ENCODE data around the gene NLRP11.

Gene NLRP11

DNA sequence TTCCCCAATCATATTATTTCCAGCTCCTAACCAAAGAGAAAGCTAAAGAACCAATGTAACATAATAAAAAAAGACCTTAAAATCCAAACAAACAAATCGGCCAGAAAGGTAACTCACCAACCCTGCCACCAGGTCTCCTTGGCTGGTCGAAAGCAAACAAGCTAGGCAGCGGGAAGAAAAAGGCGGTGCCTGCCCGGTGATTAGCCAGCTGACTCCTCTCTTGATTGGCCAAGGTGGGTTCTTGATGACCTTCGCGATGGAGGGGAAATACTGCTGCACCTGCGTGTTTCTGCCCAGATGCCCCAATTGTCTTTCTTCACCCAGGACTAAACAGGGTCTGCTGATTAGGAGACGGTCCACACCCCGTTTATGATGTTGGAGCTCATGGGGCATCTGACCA, at the start of gene NLRP11:
NLRP11 (minus strand) TSS at position 154 of the 400 bp plus-strand sequence. CDS start 13,825 bp downstream, outside the sequence.
- DNase-seq (ENCODE audit: low spot score) = no peak

DNA sequence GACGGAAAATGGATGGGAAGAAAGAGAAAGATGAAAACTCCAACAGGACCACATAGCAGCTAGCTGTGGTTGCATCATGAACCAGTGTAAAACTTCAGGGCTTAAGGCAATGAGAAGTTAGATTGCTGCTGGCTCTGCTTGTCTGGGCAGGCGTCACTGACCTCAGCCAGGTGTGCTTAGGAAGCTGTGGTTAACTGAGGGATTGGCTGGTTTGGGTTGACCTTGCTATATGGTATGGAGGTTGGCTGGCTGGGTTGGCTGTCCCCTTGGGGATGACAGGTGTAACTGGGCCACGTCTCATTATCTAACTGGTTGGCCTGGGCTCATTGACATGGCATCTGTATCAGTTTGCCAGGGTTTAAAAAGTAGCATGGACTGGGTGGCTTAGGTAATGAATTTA, 45.4 kb upstream of the NLRP11 start:
- no peak for DNase-seq (ENCODE audit: low spot score)

DNA sequence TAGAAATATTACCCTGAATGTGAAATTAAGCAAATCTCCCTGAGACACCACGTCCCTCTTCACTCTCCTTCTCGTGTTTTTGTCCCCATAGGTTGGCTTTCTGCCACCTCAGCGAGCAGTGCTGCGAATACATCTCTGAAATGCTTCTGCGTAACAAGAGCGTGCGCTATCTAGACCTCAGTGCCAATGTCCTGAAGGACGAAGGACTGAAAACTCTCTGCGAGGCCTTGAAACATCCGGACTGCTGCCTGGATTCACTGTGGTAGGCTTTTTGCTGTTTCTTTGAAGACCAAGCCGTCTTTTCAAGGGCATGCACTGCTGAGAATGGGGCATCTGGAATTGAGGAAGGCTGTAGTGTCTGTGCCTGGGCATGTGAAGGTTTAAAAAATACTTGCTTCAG, 38.9 kb upstream of the NLRP11 start:
- DNase-seq (ENCODE audit: low spot score) = no peak

DNA sequence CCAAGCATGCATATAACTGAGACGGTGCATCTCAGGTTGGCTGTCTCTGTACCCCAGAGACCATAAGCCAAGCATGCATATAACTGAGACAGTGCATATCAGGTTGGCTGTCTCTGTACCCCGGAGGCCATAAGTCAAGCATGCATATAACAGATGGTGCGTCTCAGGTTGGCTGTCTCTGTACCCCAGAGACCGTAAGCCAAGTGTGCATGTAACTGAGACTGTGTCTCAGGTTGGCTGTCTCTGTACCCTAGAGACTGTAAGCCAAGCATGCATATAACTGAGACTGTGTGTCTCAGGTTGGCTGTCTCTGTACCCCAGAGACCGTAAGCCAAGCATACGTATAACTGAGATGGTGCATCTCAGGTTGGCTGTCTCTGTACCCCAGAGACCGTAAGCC, 35.3 kb upstream of the NLRP11 start:
- no peak for DNase-seq (ENCODE audit: low spot score)

DNA sequence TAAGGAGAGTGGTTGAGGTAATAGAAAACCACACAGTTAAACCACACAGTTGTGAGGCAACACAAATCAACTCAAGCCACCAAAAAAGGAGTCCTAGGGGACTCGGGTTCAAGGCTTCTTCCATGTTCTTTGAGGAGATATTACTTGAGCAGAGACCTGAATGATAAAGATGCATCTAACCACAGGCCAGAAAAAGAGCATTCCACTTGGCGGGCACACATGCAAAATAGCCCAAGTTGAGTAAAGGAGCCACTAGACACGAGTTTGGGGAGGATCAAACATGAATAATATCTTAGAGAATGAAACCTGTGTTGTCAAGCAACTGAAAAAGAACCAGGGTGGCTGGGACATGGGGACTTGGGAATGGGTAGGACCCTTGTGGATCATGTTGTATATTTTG, 34.7 kb upstream of the NLRP11 start:
- DNase-seq (ENCODE audit: low spot score) = no peak

DNA sequence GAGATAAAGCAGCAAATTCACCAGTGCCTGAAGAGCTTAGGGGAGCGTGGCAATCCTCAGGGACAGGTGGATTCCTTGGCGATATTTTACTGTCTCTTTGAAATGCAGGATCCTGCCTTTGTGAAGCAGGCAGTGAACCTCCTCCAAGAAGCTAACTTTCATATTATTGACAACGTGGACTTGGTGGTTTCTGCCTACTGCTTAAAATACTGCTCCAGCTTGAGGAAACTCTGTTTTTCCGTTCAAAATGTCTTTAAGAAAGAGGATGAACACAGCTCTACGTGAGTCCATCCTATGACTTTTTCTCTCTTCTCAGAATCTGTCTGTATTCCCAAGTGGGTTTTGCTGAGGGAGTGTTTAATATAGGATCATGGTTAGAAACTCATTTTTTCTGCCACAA, 27.2 kb upstream of the NLRP11 start:
- DNase-seq (ENCODE audit: low spot score) = no peak

DNA sequence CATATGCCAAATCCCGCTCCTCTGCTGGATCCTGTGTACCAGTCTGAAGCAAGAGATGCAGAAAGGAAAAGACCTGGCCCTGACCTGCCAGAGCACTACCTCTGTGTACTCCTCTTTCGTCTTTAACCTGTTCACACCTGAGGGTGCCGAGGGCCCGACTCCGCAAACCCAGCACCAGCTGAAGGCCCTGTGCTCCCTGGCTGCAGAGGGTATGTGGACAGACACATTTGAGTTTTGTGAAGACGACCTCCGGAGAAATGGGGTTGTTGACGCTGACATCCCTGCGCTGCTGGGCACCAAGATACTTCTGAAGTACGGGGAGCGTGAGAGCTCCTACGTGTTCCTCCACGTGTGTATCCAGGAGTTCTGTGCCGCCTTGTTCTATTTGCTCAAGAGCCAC, 26.6 kb upstream of the NLRP11 start:
- DNase-seq (ENCODE audit: low spot score) = no peak

DNA sequence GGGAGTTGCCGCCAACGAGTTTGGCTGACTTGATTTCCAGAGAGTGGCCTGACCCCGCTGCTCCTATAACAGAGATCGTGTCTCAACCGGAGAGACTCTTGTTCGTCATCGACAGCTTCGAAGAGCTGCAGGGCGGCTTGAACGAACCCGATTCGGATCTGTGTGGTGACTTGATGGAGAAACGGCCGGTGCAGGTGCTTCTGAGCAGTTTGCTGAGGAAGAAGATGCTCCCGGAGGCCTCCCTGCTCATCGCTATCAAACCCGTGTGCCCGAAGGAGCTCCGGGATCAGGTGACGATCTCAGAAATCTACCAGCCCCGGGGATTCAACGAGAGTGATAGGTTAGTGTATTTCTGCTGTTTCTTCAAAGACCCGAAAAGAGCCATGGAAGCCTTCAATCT, 26.2 kb upstream of the NLRP11 start:
- DNase-seq (ENCODE audit: low spot score) = no peak

DNA sequence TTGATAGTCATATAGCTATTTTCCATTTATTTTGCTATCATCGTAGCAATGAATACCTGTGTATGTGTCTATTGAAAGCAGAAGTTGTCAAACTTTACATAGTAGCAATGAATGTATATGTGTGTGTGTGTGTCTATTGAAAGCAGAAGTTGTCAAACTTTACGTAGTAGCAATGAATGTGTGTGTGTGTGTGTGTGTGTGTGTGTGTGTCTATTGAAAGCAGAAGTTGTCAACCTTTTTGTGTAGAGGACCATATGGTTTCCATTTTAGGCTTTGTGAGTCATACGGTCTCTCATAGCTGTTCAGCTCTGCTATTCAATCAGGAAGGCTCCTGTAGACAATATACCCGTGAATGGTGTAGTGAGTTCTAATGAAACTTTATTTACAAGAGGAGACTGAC, 25.4 kb upstream of the NLRP11 start:
- peak; percentile 35 for DNase-seq (ENCODE audit: low spot score)

DNA sequence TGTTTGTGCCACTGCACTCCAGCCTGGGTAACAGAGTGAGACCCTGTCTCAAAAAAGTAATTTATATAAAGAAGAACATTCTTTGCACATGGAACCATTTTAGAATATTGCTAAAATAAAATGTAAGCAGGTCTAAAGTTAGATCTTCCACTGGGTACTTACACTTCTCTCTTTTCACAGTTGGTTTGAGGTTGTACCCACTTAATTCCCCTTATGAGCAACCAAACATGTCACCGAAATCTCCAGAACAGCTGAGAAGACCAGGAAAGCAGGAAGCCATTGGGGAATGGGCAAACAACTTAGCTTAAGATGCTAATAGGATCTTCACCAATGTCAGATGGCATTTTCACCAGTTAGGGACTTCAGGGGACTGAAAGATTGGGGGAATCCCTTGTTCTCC, 23.4 kb upstream of the NLRP11 start:
- peak; percentile 25 for DNase-seq (ENCODE audit: low spot score)

DNA sequence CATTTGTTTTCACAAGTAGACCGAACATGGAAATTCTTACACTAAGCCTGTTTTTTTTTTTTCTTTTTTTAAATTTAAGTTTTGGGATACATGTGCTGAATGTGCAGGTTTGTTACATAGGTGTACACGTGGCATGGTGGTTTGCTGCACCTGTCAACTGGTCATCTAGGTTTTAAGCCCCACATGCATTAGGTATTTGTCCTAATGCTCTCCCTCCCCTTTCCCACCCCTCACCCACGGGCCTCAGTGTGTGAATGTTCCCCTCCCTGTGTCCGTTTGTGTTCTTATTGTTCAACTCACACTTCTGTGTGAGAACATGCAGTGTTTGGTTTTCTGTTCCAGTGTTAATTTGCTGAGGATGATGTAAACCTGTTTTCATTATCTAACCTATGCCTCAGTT, 7.1 kb upstream of the NLRP11 start:
- DNase-seq (ENCODE audit: low spot score) = no peak

DNA sequence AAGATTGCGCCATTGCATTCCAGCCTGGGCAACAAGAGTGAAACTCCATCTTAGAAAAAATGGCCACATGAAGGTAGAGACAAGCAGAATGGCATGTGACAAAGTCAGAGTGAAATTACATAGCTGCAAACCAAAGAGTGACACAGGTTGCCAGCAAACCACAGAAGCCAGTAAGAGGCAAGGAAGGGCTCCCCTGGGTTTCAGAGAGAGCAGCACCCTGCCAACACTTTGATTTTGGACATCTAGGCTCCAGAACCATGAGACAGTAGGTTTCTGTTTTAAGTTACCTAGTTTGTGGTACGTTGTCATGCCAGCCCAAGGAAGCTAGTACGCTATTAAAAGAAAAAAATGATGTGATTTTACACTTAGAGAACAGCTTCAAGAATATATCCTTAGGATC, 6.5 kb upstream of the NLRP11 start:
- DNase-seq (ENCODE audit: low spot score) = no peak

DNA sequence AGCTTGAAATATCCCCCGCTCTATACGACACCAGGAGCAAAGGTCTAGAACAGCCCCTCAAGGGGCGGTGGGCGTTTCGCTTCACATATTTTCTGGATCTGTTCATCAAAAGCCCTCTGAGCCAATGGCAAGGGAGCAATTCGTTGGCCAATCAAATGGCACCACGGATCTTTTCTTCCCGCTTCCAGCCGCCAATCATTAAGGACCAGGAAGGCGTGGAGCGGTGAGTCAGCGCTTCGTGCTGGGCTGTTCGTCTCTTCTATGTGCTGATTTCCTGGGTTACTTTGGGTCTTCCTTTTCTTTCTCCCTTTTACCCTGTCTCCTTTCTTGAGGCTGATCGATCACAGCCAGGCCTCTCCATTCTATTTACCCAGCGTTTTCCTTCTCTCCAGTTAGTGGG, 4.5 kb upstream of the NLRP11 start, which contains the start of gene NLRP4:
NLRP4 (plus strand) TSS at position 201 of the 400 bp plus-strand sequence. CDS start 15,541 bp downstream, outside the sequence.
- no peak for DNase-seq (ENCODE audit: low spot score)

DNA sequence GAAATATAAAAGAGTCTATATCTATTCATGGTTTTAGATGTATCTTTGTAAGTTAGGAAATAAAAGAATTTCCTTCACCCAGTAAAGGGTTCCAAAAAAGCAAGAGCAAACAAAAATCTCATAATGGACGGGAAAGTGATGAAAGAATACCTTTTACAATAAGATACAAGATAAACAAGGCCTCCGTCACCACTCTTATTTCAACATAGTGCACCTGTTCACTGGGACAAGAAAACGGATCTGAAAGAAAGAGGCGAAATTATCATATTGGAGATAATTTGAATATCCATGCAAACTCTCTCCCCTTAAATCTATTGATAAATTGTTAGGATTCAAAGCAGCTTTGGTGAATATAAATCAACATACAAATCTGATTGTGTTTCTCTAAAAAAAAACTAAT, 877 bp upstream of the NLRP11 start:
- no peak for DNase-seq (ENCODE audit: low spot score)

DNA sequence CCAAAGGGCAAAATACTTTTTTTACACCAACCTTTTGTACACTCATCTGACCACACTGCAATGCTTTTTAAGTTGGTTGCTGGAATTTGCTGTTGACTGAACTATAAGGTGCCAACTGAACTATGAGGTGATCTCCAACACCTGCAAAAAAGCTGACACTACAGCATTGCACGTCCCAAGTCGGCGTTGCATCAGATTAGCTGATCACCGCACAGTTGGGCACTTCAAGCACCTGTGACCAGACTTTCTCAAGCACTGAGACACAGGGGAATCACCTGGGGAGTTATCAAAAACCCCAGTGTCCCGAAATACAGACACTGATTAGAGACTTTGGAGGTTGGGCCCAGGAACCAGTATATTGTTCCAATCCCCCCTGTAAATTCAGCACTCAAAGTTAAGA, 1.1 kb downstream of the NLRP11 start:
- DNase-seq (ENCODE audit: low spot score) = no peak

DNA sequence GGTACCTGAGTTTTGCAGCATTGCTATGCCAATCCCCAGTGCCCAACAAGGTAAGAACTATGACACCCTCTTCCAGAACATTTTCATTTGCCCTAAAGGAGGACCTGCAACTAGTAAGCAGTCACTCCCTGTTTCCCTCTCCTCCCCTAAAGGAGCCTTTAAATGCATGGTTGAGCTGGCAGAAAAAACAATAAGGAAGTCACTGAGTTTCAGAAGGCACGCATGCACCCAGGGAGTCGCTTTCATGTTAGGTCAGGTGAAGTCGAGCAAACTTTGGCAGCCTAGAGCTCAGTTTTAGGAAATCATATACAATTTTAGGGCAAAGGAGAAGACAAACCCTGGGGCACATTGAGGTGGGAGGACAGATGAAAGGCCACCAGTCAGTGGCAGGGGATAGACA, 11.8 kb downstream of the NLRP11 start:
- DNase-seq (ENCODE audit: low spot score) = peak; percentile 1

DNA sequence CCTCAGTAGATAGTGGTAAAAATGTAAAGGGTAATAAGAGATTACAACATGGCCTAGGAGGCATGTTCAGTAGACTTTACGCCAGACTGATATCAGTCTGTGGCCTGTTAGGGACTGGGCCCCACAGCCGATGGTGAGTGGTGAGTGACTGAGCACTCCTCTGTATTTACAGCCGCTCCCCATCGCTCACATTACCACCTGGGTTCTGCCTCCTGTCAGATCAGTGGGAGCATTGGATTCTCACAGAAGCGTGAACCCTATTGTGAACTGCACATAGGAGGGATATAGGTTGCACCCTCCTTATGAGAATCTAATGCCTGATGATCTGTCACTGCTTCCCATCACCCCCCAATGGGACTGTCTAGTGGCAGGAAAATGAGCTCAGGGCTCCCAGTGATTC, 17.9 kb downstream of the NLRP11 start:
- DNase-seq (ENCODE audit: low spot score) = no peak

DNA sequence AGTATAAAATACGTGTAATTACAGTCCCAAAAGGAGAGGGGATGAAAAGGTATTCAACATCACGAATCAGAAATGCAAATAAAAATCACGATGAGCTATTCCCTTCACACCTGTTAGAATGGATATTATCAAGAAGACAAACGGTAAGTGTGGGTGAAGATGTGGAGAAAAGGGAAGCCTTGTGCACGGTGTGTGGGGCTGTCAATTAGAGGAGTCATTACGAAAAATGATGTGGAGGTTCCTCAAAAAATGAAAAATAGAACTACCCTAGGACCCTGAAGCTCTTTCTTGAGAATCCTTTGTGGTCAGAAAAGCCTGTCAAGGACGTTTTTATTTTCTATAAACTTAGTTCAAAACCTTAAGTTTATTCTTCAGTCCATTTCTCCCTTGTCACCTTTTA, 19.4 kb downstream of the NLRP11 start:
- no peak for DNase-seq (ENCODE audit: low spot score)

DNA sequence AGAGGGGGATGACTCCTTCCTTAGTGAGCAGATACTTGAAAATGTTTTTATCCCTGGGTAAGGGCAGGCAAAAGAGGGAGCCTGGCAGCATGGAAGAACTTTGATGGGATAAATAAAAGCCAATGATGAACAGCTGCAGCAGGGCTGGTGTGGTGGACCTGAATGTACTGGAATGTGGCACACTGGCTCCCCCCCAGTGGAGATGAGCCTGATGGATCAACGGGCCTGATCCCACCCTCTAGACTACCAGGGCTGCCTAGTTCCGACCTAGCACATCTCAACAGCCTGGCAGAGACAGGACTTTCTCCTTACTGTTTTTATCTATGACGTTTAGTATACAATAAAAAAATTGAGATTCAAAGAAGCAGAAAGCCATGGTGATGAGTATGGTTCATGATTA, 20.5 kb downstream of the NLRP11 start:
- DNase-seq (ENCODE audit: low spot score) = no peak

DNA sequence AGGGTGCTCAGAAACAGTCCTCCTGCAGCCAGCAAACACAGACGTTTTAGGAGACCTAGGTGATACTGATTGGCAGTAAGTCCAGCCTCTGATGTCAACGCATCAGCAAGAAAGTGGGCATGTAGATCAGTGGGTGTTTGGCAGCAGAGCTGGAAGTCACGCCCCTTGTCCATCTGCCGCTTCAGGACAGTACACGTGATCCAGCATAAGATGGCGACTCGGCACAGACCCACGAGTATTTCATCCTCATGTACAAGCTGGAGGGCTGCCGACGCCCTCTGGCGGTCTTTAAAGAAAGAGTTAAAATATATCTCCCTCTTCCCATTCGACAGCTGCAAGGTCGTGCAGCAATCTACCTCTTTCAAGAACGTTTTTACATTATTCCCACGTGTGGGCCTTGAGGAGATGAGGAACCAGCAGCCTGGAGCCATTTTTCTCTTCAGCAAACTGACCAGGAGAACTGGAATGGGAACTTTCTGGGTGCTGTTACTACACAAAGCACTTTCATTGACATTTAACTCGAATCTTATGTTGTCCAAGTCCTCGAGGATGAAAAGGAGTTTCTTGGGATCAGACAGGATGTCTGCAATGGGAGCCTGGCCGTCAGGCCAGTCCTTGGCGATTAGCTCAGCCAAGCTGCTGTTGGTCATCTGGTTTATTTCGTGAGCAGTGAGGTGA, 22.3 kb downstream of the NLRP11 start:
- DNase-seq (ENCODE audit: low spot score) = peak; percentile 25

DNA sequence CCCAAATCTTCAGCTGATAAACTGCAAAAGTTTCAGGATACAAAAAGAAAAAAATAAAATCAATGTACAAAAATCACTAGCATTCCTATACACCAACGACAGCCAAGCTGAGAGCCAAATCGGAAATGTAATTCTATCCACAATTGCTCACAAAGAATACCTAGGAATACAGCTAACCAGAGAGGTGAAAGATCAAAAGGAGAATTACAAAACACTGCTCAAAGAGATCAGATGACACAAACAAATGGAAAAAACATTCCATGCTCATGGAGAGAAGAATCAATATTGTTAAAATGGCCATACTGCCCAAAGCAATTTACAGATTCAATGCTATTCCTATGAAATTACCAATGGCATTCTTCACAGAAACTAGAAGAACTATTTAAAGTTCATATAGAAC, 29.5 kb downstream of the NLRP11 start:
- DNase-seq (ENCODE audit: low spot score) = no peak

DNA sequence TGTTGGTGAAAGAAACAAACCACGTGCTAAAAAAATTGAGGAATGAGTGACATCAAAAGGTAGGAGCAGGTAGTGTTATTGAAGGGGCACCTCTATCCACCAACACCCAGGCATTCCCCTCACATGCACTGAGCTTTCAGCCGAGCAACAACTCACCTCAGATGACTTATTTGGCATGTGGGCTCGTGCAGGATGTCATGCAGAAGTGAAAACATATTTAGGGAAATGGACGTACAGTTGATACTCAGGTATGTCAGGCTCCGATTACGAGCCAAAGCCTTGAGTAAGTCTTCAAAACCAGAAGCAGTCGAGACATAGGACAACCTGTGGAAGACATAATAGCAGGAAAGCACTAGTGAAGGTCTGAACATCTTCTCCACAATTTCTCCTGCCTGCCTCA, 30.4 kb downstream of the NLRP11 start:
- no peak for DNase-seq (ENCODE audit: low spot score)

DNA sequence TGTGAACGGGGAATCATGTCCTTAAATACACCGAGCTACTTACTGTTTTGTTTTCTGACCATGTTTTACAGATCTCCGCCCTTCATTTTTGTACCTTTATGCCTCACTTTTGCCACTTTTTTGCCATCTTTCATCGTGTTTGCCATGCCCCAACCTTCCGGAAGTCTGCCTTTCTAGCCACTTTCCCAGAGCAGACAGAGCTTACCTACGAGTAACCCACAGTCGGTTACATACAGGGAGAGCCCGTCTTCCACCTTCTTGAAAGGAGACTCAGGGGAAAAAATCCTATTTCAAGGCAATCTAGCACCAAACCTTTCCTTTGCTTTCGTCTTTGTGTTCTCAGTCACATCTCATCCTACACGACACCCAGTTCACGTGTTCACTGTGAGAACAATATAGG, 36.8 kb downstream of the NLRP11 start:
- DNase-seq (ENCODE audit: low spot score) = no peak

DNA sequence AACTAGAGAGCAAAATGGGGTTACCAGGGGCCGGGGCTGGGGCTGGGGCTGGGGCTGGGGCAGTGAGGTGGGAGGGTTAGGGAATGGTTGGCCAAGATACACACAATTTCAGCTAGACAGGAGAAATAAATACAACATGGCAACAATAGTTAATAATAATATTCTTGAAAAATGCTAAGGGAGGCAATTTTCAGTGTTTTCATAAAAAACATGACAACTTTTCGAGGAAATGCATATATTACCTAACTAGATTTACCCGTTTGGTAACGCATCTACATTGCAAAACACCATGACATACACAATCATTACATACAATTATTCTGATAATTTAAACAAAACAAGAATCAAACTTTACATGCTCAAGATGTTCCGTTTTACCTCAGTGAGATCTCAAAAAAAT, 50.7 kb downstream of the NLRP11 start:
- no peak for DNase-seq (ENCODE audit: low spot score)

DNA sequence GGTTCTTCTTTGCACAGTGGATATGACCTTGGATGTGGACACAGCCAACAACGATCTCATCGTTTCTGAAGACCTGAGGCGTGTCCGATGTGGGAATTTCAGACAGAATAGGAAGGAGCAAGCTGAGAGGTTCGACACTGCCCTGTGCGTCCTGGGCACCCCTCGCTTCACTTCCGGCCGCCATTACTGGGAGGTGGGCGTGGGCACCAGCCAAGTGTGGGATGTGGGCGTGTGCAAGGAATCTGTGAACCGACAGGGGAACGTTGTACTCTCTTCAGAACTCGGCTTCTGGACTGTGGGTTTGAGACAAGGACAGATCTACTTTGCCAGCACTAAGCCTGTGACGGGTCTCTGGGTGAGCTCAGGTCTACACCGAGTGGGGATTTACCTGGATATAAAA, 53.5 kb downstream of the NLRP11 start:
- no peak for DNase-seq (ENCODE audit: low spot score)
